ENCODE results near the gene FAM13A.
"Not testable (repeated sequence)": the region's sequence is repeated elsewhere in the genome, so short reads cannot be mapped to it uniquely, and the experiment has no call there.

FAM13A gene

GRCh38 chr4:89056953-89057398 is at the start of gene FAM13A:
Gene FAM13A, minus strand, starts transcription at chr4:89057185. Its CDS starts 221 bp downstream, at chr4:89056964.
- DNase-seq (ENCODE audit: low spot score in 2 of 2) (no peak), ATAC-seq (no peak)
- H3K36me3 Mint-ChIP-seq: no peaks in the 10 kb centered on the region
- no peak within 1 kb of the TSS for H3K27ac Mint-ChIP-seq
- H3K4me3 Mint-ChIP-seq: no peak within 1 kb of the TSS
- H3K9me3 Mint-ChIP-seq: peaks cover 8% of the 10 kb centered on the region
- H3K4me1 Mint-ChIP-seq: no peaks in the 10 kb centered on the region

- H3K27ac Mint-ChIP-seq: no peak overlapping the region
- no peaks in the 10 kb centered on the region for H3K36me3 Mint-ChIP-seq
- no peak for ATAC-seq
- H3K4me3 Mint-ChIP-seq: no peak overlapping the region
- no peaks in the 10 kb centered on the region for H3K9me3 Mint-ChIP-seq
- H3K4me1 Mint-ChIP-seq: peaks cover 24% of the 10 kb centered on the region
- no peak for DNase-seq (ENCODE audit: low spot score in 2 of 2)
Observed at GRCh38 chr4:89105726-89106125, 48.7 kb upstream of the FAM13A start.

- Mint-ChIP-seq H3K27ac (no peak overlapping the region), H3K4me1 (peaks cover 11% of the 10 kb centered on the region), H3K4me3 (no peak overlapping the region), H3K9me3 (no peaks in the 10 kb centered on the region), H3K36me3 (no peaks in the 10 kb centered on the region)
- DNase-seq (ENCODE audit: low spot score in 2 of 2) (no peak), ATAC-seq (peak; percentile 83)
Observed at GRCh38 chr4:89101256-89102161, 44.5 kb upstream of the FAM13A start.

- ATAC-seq: no peak
- no peak overlapping the region for H3K27ac Mint-ChIP-seq
Observed at GRCh38 chr4:89100853-89101252, 43.9 kb upstream of the FAM13A start.

GRCh38 chr4:89099471-89099870 is 42.5 kb upstream of the FAM13A start:
- no peak for DNase-seq (ENCODE audit: low spot score in 2 of 2)
- Mint-ChIP-seq H3K4me1 (peaks cover 8% of the 10 kb centered on the region), H3K27ac (no peak overlapping the region), H3K4me3 (no peak overlapping the region), H3K36me3 (no peaks in the 10 kb centered on the region), H3K9me3 (no peaks in the 10 kb centered on the region)
- ATAC-seq: no peak

More at GRCh38 chr4:89100853-89101252, 43.9 kb upstream of the FAM13A start:
- Mint-ChIP-seq H3K9me3 (no peaks in the 10 kb centered on the region), H3K4me3 (no peak overlapping the region), H3K4me1 (peaks cover 11% of the 10 kb centered on the region), H3K36me3 (no peaks in the 10 kb centered on the region)
- no peak for DNase-seq (ENCODE audit: low spot score in 2 of 2)

GRCh38 chr4:89099034-89099433 is 42.0 kb upstream of the FAM13A start:
- Mint-ChIP-seq H3K4me1 (peaks cover 6% of the 10 kb centered on the region), H3K27ac (no peak overlapping the region), H3K4me3 (no peak overlapping the region), H3K36me3 (no peaks in the 10 kb centered on the region), H3K9me3 (no peaks in the 10 kb centered on the region)
- DNase-seq (ENCODE audit: low spot score in 2 of 2) (no peak), ATAC-seq (no peak)

GRCh38 chr4:89078300-89078699 is 21.3 kb upstream of the FAM13A start:
- H3K4me1 Mint-ChIP-seq: no peaks in the 10 kb centered on the region
- ATAC-seq (no peak), DNase-seq (ENCODE audit: low spot score in 2 of 2) (no peak)
- H3K27ac Mint-ChIP-seq: no peak overlapping the region
- no peak overlapping the region for H3K4me3 Mint-ChIP-seq
- H3K36me3 Mint-ChIP-seq: no peaks in the 10 kb centered on the region
- peaks cover 9% of the 10 kb centered on the region for H3K9me3 Mint-ChIP-seq

GRCh38 chr4:89077761-89078160 is 20.8 kb upstream of the FAM13A start:
- no peak for DNase-seq (ENCODE audit: low spot score in 2 of 2)
- no peak overlapping the region for H3K4me3 Mint-ChIP-seq
- peaks cover 9% of the 10 kb centered on the region for H3K9me3 Mint-ChIP-seq
- H3K27ac Mint-ChIP-seq: no peak overlapping the region
- no peak for ATAC-seq
- no peaks in the 10 kb centered on the region for H3K36me3 Mint-ChIP-seq
- H3K4me1 Mint-ChIP-seq: no peaks in the 10 kb centered on the region

- no peak for DNase-seq (ENCODE audit: low spot score in 2 of 2)
- Mint-ChIP-seq H3K4me1 (no peaks in the 10 kb centered on the region), H3K9me3 (peaks cover 5% of the 10 kb centered on the region), H3K36me3 (no peaks in the 10 kb centered on the region), H3K27ac (no peak overlapping the region), H3K4me3 (no peak overlapping the region)
- no peak for ATAC-seq
Observed at GRCh38 chr4:89072921-89073320, 15.9 kb upstream of the FAM13A start.

- Mint-ChIP-seq H3K4me3 (no peak overlapping the region), H3K27ac (no peak overlapping the region), H3K9me3 (no peaks in the 10 kb centered on the region), H3K36me3 (no peaks in the 10 kb centered on the region), H3K4me1 (no peaks in the 10 kb centered on the region)
- ATAC-seq (no peak), DNase-seq (ENCODE audit: low spot score in 2 of 2) (no peak)
Observed at GRCh38 chr4:89071311-89071710, 14.3 kb upstream of the FAM13A start.

GRCh38 chr4:89070041-89070440 is 13.1 kb upstream of the FAM13A start:
- ATAC-seq (no peak), DNase-seq (ENCODE audit: low spot score in 2 of 2) (no peak)
- Mint-ChIP-seq H3K27ac (no peak overlapping the region), H3K4me1 (no peaks in the 10 kb centered on the region), H3K36me3 (no peaks in the 10 kb centered on the region), H3K4me3 (no peak overlapping the region), H3K9me3 (no peaks in the 10 kb centered on the region)

GRCh38 chr4:89069481-89069880 is 12.5 kb upstream of the FAM13A start:
- ATAC-seq (no peak), DNase-seq (ENCODE audit: low spot score in 2 of 2) (no peak)
- no peaks in the 10 kb centered on the region for H3K9me3 Mint-ChIP-seq
- H3K36me3 Mint-ChIP-seq: no peaks in the 10 kb centered on the region
- H3K4me1 Mint-ChIP-seq: no peaks in the 10 kb centered on the region
- H3K27ac Mint-ChIP-seq: no peak overlapping the region
- H3K4me3 Mint-ChIP-seq: no peak overlapping the region

GRCh38 chr4:89067417-89067816 is 10.4 kb upstream of the FAM13A start:
- Mint-ChIP-seq H3K4me1 (no peaks in the 10 kb centered on the region), H3K36me3 (no peaks in the 10 kb centered on the region), H3K9me3 (no peaks in the 10 kb centered on the region), H3K27ac (no peak overlapping the region), H3K4me3 (no peak overlapping the region)
- DNase-seq (ENCODE audit: low spot score in 2 of 2) (no peak), ATAC-seq (no peak)

- Mint-ChIP-seq H3K4me1 (no peaks in the 10 kb centered on the region), H3K4me3 (no peak overlapping the region), H3K27ac (no peak overlapping the region), H3K9me3 (peaks cover 8% of the 10 kb centered on the region), H3K36me3 (no peaks in the 10 kb centered on the region)
- ATAC-seq (no peak), DNase-seq (ENCODE audit: low spot score in 2 of 2) (no peak)
Observed at GRCh38 chr4:89064848-89065247, 7.9 kb upstream of the FAM13A start.

- H3K4me1 Mint-ChIP-seq; H3K9me3 Mint-ChIP-seq; DNase-seq (ENCODE audit: low spot score in 2 of 2); H3K36me3 Mint-ChIP-seq; ATAC-seq; H3K27ac Mint-ChIP-seq; H3K4me3 Mint-ChIP-seq: not testable (repeated sequence)
Observed at GRCh38 chr4:89057844-89058243, 859 bp upstream of the FAM13A start.

- Mint-ChIP-seq H3K27ac (no peak overlapping the region), H3K9me3 (peaks cover 6% of the 10 kb centered on the region), H3K4me1 (no peaks in the 10 kb centered on the region), H3K36me3 (no peaks in the 10 kb centered on the region), H3K4me3 (no peak overlapping the region)
- no peak for DNase-seq (ENCODE audit: low spot score in 2 of 2)
- no peak for ATAC-seq
Observed at GRCh38 chr4:89056292-89056952, 563 bp downstream of the FAM13A start.
